ENCODE data around the gene ITPKB. TPM values are rescaled to one million over a fixed set of nuclear protein-coding genes. Genes with fewer than 3 reads are reported as not detected.

Gene ITPKB
- total RNA-seq, 1 donor from 2014 or later: 21.2 TPM

DNA sequence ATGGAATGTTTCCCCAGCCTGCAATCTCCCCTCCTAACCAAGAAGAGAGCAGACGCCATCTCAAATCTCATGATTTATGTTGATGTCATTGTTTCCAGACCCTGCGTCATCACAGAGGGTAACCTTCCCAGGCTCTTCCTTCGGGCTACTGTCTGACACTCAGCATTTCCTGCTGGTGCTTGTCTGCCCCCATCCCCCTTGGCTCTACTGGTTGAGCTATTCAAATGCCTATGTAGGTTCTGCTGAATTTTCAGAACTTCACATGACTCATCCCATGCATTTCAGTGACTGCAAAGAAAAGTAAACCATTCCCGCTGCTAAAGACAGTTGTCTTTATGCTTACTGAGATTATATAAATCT lies 24.8 kb upstream of the ITPKB start:
- Mint-ChIP-seq H3K4me1 (peaks cover 13% of the 10 kb centered on the region), H3K27me3 (ENCODE audit: low read depth) (no peaks in the 10 kb centered on the region), H3K36me3 (no peaks in the 10 kb centered on the region), H3K27ac (no peak overlapping the region), H3K9me3 (no peaks in the 10 kb centered on the region), H3K4me3 (no peak overlapping the region)
- TF ChIP-seq, protein P1, sequence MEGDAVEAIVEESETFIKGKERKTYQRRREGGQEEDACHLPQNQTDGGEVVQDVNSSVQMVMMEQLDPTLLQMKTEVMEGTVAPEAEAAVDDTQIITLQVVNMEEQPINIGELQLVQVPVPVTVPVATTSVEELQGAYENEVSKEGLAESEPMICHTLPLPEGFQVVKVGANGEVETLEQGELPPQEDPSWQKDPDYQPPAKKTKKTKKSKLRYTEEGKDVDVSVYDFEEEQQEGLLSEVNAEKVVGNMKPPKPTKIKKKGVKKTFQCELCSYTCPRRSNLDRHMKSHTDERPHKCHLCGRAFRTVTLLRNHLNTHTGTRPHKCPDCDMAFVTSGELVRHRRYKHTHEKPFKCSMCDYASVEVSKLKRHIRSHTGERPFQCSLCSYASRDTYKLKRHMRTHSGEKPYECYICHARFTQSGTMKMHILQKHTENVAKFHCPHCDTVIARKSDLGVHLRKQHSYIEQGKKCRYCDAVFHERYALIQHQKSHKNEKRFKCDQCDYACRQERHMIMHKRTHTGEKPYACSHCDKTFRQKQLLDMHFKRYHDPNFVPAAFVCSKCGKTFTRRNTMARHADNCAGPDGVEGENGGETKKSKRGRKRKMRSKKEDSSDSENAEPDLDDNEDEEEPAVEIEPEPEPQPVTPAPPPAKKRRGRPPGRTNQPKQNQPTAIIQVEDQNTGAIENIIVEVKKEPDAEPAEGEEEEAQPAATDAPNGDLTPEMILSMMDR (IDR thresholded peaks at IDR 0.05; ENCODE audit: unreplicated experiment): no peak
- DNase-seq (ENCODE audit: low spot score in 2 of 2, unreplicated experiment in 2 of 2): no peak

DNA sequence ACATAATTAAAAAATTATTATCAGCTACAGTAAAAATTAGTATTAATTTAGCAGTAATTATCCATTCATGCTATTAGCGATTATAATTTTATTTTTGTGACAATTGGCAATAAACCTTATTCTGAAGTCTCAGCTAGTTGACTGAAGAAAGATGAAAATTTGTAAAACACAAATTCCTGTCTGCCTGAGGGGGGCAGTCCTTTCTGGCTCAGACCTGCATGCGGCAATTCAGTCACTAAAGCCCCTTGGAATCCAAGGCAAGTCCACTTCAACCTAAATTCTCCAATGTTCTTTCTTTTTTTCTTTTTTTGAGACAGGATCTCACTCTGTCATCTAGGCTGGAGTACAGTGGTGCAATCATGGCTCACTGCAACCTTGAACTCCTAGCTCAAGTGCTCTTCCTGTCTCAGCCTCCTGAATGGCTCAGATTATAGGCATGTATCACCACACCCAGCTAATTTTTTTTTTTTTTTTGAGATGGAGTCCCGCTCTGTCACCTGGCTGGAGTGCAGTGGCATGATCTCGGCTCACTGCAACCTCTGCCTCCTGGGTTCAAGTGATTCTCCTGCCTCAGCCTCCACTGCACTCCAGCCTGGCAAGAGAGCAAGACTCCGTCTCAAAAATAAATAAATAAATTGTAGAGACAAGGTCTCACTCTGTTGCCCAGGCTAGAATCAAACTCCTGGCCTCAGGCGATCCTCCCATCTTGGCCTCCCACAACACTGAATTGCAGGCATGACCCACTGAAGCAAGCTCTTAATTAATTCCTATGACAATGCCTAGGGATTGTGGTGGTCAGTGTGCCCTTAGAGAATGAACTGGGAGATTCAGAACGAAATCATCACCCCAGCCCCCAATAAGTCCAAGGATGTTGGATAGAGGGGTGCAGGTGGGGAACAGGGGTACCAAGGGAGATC lies 24.2 kb upstream of the ITPKB start:
- no peaks in the 10 kb centered on the region for H3K9me3 Mint-ChIP-seq

DNA sequence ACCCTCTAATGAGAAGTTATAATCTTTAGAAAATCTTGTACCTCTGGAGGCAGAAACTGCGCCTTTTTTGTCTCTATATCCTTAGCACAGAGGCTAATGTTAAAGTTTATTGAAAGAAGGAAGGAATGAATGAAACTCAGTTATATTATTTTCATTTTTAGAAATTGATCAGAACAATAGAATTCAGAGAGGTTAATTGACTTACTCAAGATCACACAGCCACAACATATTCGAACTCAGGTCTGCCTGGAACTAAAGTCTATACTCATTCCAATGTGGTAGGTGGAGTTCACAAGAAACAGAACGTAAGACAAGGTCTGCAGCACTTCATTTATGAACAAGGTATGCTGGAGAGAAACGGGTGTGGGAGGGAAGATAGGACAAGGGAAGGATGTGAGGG lies 23.0 kb upstream of the ITPKB start:
- no peak overlapping the region for H3K4me3 Mint-ChIP-seq
- TF ChIP-seq, protein P1 (IDR thresholded peaks at IDR 0.05; ENCODE audit: unreplicated experiment): no peak
- H3K27ac Mint-ChIP-seq: no peak overlapping the region
- no peaks in the 10 kb centered on the region for H3K27me3 Mint-ChIP-seq (ENCODE audit: low read depth)
- H3K9me3 Mint-ChIP-seq: no peaks in the 10 kb centered on the region
- H3K36me3 Mint-ChIP-seq: no peaks in the 10 kb centered on the region
- peaks cover 13% of the 10 kb centered on the region for H3K4me1 Mint-ChIP-seq
- DNase-seq (ENCODE audit: low spot score in 2 of 2, unreplicated experiment in 2 of 2): no peak

More for the DNA sequence above, 24.2 kb upstream of the ITPKB start:
- DNase-seq (ENCODE audit: low spot score in 2 of 2, unreplicated experiment in 2 of 2): no peak
- Mint-ChIP-seq H3K4me1 (peaks cover 13% of the 10 kb centered on the region), H3K36me3 (no peaks in the 10 kb centered on the region), H3K27me3 (ENCODE audit: low read depth) (no peaks in the 10 kb centered on the region), H3K27ac (no peak overlapping the region), H3K4me3 (no peak overlapping the region)
- TF ChIP-seq, protein P1 (IDR thresholded peaks at IDR 0.05; ENCODE audit: unreplicated experiment): no peak

DNA sequence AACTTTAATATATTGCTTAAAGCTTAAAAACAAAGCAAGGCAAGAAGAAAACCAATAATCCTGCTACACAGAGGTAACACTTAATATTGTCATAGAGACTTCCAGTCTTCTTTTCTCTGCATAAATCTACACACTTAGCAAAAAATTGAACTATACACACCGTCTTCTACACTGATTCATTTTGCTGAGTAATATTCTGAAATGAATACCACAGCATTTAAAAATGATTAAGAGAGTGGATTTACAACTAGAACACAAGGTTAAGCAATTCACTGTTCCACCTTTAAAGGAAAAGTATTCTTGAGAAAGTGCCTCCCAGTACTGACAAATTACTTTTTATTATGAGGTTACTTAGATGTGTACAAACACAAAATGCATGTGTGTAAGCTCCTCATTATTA lies 22.2 kb upstream of the ITPKB start:
- no peak for DNase-seq (ENCODE audit: low spot score in 2 of 2, unreplicated experiment in 2 of 2)
- TF ChIP-seq, protein P1 (IDR thresholded peaks at IDR 0.05; ENCODE audit: unreplicated experiment): no peak
- Mint-ChIP-seq H3K9me3 (peaks cover 5% of the 10 kb centered on the region), H3K27me3 (ENCODE audit: low read depth) (no peaks in the 10 kb centered on the region), H3K4me3 (no peak overlapping the region), H3K36me3 (no peaks in the 10 kb centered on the region), H3K27ac (no peak overlapping the region), H3K4me1 (peaks cover 13% of the 10 kb centered on the region)

DNA sequence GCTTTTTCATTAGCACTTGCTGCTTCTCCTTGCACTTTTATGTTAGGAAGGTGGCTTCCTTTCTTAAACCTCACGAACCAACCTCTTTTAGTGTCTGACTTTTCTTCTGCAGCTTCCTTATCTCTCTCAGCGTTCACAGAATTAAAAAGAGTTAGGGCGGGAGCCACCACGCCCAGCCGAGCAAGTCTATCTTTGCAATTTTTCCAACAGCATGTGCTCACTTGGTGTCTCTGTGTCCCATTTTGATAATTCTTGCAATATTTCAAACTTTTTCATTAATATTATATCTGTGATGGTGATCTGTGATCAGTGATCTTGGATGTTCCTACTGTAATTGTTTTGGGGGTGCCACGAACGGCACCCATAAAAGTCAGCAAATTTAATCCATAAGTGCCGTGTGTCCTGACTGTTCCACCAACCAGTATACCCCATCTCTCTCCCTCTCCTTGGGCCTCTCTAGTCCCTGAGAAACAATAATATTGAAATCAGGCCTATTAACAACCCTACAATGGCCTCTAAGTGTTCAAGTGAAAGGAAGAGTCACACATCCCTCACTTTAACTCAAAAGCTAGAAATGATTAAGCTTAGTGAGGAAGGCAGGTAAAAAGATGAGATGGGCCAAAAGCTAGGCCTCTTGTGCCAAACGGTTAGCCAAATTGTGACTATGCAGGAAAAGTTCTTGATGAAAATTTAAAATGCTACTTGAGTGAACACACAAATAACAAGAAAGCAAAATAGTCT lies 15.9 kb upstream of the ITPKB start:
- Mint-ChIP-seq H3K27ac (no peak overlapping the region), H3K4me3 (no peak overlapping the region), H3K9me3 (peaks cover 6% of the 10 kb centered on the region), H3K36me3 (no peaks in the 10 kb centered on the region), H3K27me3 (ENCODE audit: low read depth) (no peaks in the 10 kb centered on the region), H3K4me1 (no peaks in the 10 kb centered on the region)
- DNase-seq (ENCODE audit: low spot score in 2 of 2, unreplicated experiment in 2 of 2): no peak
- TF ChIP-seq, protein P1 (IDR thresholded peaks at IDR 0.05; ENCODE audit: unreplicated experiment): no peak

Data from mesothelial cell of epicardium (in vitro differentiated cells).